C4-2B (cell line): ENCODE measurements around the gene SERPINE1.

ENCODE experiments used
- CTCF ChIP-seq: fragments of 450-650 bp; conservative IDR thresholded peaks from 2 replicates; pipeline ENCODE4 v1.5.1; 2017; ENCODE audit warnings: mild to moderate bottlenecking
- ZFX ChIP-seq: fragments of 450-650 bp; IDR thresholded peaks from 2 replicates; pipeline ENCODE4 v1.6.1; 2017

DNA sequence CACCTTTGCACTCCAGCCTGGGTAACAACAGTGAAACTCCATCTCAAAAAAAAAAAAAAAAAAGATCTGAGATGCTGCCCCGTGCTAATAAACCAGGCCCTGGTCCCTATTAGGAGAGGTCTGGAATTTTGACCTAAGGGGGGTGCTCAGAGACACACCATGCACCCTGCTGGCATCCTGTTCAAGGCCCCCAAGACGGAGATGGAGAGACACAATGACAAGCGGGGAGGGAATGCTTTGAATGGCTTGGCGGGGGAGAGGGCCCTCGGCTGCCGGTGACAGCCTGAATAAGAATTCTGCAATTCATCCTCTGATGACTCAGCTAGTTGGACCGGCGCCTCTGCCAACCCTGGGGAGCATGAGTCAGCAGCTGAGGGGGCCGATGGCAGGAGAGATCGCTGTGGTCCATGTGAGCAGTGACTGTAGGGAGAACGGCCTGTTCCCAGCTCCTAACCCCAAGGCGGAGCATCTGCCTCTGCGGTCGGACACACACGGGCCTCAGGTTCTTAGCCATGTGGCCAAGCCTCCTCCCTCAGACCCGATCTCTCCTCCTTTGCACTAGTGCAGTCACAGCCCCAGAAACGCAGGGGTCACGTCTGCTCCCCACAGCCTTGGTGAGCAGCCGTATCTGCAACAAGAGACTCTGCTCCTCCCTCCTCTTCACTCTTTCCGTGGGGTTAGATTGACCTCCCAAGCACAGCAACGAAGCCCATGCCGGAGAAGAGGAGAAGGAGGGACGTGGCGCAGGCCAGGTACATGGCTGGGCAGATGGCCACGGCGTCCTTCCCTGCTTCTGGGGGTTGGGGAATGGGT is 26.7 kb upstream of the SERPINE1 start:
- TF ChIP-seq CTCF: no peak
- no peak for TF ChIP-seq ZFX
